ENCODE measurements around the gene GOLIM4. TPM values are rescaled to one million over a fixed set of nuclear protein-coding genes. Genes with fewer than 3 reads are reported as not detected.

The GOLIM4 gene
- polyA plus RNA-seq, 2 of the 4 experiments (the other 2 are of a cell fraction), result 22.4 to 23.6 TPM

DNA sequence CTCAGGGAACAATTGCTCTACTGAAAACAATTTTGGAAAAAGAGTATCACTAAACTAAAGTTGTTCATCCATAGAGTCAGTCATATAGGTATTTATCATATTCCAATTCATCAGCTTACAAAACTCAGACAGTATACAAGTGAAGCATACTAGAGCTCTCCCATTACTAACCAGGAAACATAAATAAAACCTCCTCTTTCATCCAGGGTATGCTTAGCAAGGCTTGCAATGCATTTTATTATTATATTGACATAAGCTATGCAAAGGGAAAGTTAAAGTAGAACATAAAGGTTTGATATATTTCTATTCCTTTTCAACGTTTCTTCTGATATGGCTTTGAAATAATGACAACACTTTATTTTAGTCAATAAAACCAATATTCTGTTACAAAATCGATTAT is 106.7 kb downstream of the GOLIM4 start:
- Histone ChIP-seq H3K9me3 (no peaks in the 10 kb centered on the region), H3K4me2 (no peak overlapping the region), H3K4me3 (no peak overlapping the region), H3K4me1 (no peaks in the 10 kb centered on the region), H3K27ac (no peak overlapping the region)
- CTCF ChIA-PET, result no interaction called here
- 9% methylated on average over 2 of the region's 2 CpGs for WGBS (ENCODE audit: missing lambda C conversion rate)
- DNase-seq (ENCODE audit: low read depth in 1 of 2, low spot score in 1 of 2), result no peak
- no peak for ATAC-seq
- TF ChIP-seq CBX8 (IDR thresholded peaks at IDR 0.05) (no peak), ZFP36 (IDR thresholded peaks at IDR 0.05; ENCODE audit: borderline replicate concordance, partially characterized antibody) (no peak)
- no peak for FAIRE-seq
- POLR2A ChIA-PET, result no interaction called here

DNA sequence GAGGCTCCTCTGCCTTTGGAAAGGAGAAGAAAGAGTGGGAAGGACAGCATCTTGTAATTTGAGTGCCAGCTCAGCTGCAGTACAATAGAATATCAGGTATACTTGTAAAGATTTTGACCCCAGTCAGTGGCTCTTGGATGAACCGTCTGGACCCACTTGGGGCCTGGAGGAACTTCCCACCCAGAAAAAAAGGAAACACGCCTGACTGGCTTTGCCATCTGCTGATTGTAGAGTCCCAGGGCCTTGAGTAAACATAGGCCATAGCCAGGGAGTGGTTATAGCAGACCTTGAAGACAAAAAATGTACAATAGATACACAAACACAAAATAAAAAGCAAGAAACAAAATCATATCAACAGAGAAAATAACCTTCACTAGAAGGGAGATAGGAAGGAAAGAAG is 112.1 kb downstream of the GOLIM4 start:
- 34% methylated on average over 2 of the region's 2 CpGs for WGBS (ENCODE audit: missing lambda C conversion rate)
- no peak for FAIRE-seq
- CTCF ChIA-PET, result no interaction called here
- no peak overlapping the region for H3K4me2 ChIP-seq
- TF ChIP-seq HOXB5 (CRISPR knock-in tag; IDR thresholded peaks at IDR 0.05), result no peak
- TF ChIP-seq, protein P1, sequence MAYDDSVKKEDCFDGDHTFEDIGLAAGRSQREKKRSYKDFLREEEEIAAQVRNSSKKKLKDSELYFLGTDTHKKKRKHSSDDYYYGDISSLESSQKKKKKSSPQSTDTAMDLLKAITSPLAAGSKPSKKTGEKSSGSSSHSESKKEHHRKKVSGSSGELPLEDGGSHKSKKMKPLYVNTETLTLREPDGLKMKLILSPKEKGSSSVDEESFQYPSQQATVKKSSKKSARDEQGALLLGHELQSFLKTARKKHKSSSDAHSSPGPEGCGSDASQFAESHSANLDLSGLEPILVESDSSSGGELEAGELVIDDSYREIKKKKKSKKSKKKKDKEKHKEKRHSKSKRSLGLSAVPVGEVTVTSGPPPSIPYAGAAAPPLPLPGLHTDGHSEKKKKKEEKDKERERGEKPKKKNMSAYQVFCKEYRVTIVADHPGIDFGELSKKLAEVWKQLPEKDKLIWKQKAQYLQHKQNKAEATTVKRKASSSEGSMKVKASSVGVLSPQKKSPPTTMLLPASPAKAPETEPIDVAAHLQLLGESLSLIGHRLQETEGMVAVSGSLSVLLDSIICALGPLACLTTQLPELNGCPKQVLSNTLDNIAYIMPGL (CRISPR knock-in tag; IDR thresholded peaks at IDR 0.05; ENCODE audit: borderline replicate concordance), result no peak
- TF ChIP-seq FOSB (CRISPR knock-in tag; IDR thresholded peaks at IDR 0.05), result no peak
- TF ChIP-seq SREBF2 (IDR thresholded peaks at IDR 0.05), result no peak
- no peak for TF ChIP-seq RNF2 (IDR thresholded peaks at IDR 0.05; ENCODE audit: borderline replicate concordance, low read depth)
- no peak for TF ChIP-seq CBX2 (IDR thresholded peaks at IDR 0.05; ENCODE audit: borderline replicate concordance, low read depth)
- TF ChIP-seq CHD4 (IDR thresholded peaks at IDR 0.05; ENCODE audit: borderline replicate concordance), result no peak
- TF ChIP-seq MAFK (IDR thresholded peaks at IDR 0.05; ENCODE audit: partially characterized antibody), result no peak
- no peaks in the 10 kb centered on the region for H3K4me1 ChIP-seq
- no peak overlapping the region for H3K4me3 ChIP-seq
- H3K9me3 ChIP-seq, result no peaks in the 10 kb centered on the region
- H3K27ac ChIP-seq, result no peak overlapping the region
- POLR2A ChIA-PET, result no interaction called here
- DNase-seq (ENCODE audit: low read depth in 1 of 2, low spot score in 1 of 2), result no peak
- ATAC-seq, result no peak

DNA sequence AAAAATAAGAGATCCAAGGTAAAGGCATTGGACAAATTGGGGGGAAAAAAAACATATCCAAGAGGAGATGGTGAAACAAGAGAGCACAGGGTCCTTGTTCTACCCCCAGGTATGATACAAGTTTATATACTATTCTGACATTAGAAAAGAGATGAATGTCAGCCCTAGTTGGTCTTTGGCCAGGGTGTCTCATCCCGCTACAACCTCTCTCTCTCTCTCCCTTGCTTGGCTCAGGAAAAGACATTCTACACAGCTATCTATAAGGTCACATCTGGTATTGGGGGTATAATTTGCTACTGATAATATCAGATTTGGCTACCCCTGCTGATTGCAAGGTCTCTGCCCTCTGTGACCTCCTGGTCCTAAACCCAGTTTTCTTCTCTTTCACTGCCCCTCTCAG is 117.2 kb downstream of the GOLIM4 start:
- Histone ChIP-seq H3K27ac (no peak overlapping the region), H3K4me2 (no peak overlapping the region), H3K4me3 (no peak overlapping the region), H3K4me1 (no peaks in the 10 kb centered on the region), H3K9me3 (no peaks in the 10 kb centered on the region)
- no peak for FAIRE-seq
- DNase-seq (ENCODE audit: low read depth in 1 of 2, low spot score in 1 of 2), result no peak
- ChIA-PET CTCF (no interaction called here), POLR2A (no interaction called here)
- ATAC-seq, result no peak
- TF ChIP-seq, protein P2, sequence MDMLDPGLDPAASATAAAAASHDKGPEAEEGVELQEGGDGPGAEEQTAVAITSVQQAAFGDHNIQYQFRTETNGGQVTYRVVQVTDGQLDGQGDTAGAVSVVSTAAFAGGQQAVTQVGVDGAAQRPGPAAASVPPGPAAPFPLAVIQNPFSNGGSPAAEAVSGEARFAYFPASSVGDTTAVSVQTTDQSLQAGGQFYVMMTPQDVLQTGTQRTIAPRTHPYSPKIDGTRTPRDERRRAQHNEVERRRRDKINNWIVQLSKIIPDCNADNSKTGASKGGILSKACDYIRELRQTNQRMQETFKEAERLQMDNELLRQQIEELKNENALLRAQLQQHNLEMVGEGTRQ (IDR thresholded peaks at IDR 0.05), result no peak
- TF ChIP-seq ZFP36 (IDR thresholded peaks at IDR 0.05; ENCODE audit: borderline replicate concordance, partially characterized antibody) (no peak), NFE2L2 (conservative IDR thresholded peaks at IDR 0.05; ENCODE audit: low read length) (no peak), MAFK (IDR thresholded peaks at IDR 0.05; ENCODE audit: partially characterized antibody) (no peak), SREBF2 (IDR thresholded peaks at IDR 0.05) (no peak), ZC3H11A (IDR thresholded peaks at IDR 0.05) (no peak), CEBPB (IDR thresholded peaks at IDR 0.05) (no peak), RCOR1 (IDR thresholded peaks at IDR 0.05; ENCODE audit: low read depth, low read length) (no peak), CBX2 (IDR thresholded peaks at IDR 0.05; ENCODE audit: borderline replicate concordance, low read depth) (no peak), MAZ (IDR thresholded peaks at IDR 0.05; ENCODE audit: borderline replicate concordance, low read depth, low read length) (no peak), EP300 (IDR thresholded peaks at IDR 0.05) (no peak), FOXS1 (CRISPR knock-in tag; IDR thresholded peaks at IDR 0.05) (no peak)
- TF ChIP-seq, protein P3, sequence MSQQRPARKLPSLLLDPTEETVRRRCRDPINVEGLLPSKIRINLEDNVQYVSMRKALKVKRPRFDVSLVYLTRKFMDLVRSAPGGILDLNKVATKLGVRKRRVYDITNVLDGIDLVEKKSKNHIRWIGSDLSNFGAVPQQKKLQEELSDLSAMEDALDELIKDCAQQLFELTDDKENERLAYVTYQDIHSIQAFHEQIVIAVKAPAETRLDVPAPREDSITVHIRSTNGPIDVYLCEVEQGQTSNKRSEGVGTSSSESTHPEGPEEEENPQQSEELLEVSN (IDR thresholded peaks at IDR 0.05; ENCODE audit: borderline replicate concordance, low read depth), result no peak
- TF ChIP-seq, protein P4, sequence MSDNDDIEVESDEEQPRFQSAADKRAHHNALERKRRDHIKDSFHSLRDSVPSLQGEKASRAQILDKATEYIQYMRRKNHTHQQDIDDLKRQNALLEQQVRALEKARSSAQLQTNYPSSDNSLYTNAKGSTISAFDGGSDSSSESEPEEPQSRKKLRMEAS (IDR thresholded peaks at IDR 0.05), result no peak
- TF ChIP-seq, protein P5, sequence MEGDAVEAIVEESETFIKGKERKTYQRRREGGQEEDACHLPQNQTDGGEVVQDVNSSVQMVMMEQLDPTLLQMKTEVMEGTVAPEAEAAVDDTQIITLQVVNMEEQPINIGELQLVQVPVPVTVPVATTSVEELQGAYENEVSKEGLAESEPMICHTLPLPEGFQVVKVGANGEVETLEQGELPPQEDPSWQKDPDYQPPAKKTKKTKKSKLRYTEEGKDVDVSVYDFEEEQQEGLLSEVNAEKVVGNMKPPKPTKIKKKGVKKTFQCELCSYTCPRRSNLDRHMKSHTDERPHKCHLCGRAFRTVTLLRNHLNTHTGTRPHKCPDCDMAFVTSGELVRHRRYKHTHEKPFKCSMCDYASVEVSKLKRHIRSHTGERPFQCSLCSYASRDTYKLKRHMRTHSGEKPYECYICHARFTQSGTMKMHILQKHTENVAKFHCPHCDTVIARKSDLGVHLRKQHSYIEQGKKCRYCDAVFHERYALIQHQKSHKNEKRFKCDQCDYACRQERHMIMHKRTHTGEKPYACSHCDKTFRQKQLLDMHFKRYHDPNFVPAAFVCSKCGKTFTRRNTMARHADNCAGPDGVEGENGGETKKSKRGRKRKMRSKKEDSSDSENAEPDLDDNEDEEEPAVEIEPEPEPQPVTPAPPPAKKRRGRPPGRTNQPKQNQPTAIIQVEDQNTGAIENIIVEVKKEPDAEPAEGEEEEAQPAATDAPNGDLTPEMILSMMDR (IDR thresholded peaks at IDR 0.05), result no peak
- 96% methylated on average over 1 of the region's 1 CpG for WGBS (ENCODE audit: missing lambda C conversion rate)

Data from A549 (cell line).